Upper lobe of left lung (tissue), 4 donors: Measurements from ENCODE around the gene PPP1R14B.

Experiments
- CTCF ChIP-seq, 6 experiments: fragments of 450-650 bp in 4 of 6; fragments of 200-600 bp in 2 of 6; sonication (generic) in 2 of 6; IDR thresholded peaks; one replicate each; pipeline ENCODE4 v1.5.1; 2016 to 2019; ENCODE audit warnings: antibody characterized with exemption in 6 of 6
- EP300 ChIP-seq, 4 donors: sonication (generic); formaldehyde crosslinking; IDR thresholded peaks; one replicate each; pipeline ENCODE4 v1.5.1; 2017; ENCODE audit warnings: antibody characterized with exemption in 4 of 4, control low read depth in 2 of 4
- POLR2AphosphoS5 ChIP-seq, 2 donors: sonication (generic); formaldehyde crosslinking; IDR thresholded peaks; one replicate each; pipeline ENCODE4 v1.5.1; 2017; ENCODE audit warnings: antibody characterized with exemption in 2 of 2

- TF ChIP-seq CTCF (IDR thresholded peaks at IDR 0.05): no peak
- no peak for TF ChIP-seq EP300 (IDR thresholded peaks at IDR 0.05)
- no peak for TF ChIP-seq POLR2AphosphoS5 (IDR thresholded peaks at IDR 0.05)
Observed at GRCh38 chr11:64209563-64209843, 37.2 kb downstream of the PPP1R14B start.
